HS-5 (cell line): ENCODE results near the gene FOXRED1.
"Not testable (repeated sequence)": the region's sequence is repeated elsewhere in the genome, so short reads cannot be mapped to it uniquely, and the experiment has no call there.

ENCODE experiments used
- DNase-seq: peaks from one replicate; pipeline ENCODE4 v3.0.0-alpha.2; 2012; ENCODE audit warnings: low read depth

FOXRED1 gene

GRCh38 chr11:126268708-126269579 lies at the start of gene FOXRED1, which contains the start of gene SRPRA:
TSS of gene FOXRED1 (plus strand) at chr11:126269154. CDS start at chr11:126269207, 53 bp downstream.
TSS of gene SRPRA (minus strand) at chr11:126268895. CDS start at chr11:126268804, 91 bp downstream.
- peak; percentile 88 for DNase-seq

- no peak for DNase-seq
These were observed 49.4 kb upstream of the FOXRED1 start for GRCh38 chr11:126219547-126219946.

- DNase-seq: no peak
These were observed 44.2 kb upstream of the FOXRED1 start for GRCh38 chr11:126224647-126225294.

GRCh38 chr11:126225295-126225665 lies 43.7 kb upstream of the FOXRED1 start:
- no peak for DNase-seq

DNA sequence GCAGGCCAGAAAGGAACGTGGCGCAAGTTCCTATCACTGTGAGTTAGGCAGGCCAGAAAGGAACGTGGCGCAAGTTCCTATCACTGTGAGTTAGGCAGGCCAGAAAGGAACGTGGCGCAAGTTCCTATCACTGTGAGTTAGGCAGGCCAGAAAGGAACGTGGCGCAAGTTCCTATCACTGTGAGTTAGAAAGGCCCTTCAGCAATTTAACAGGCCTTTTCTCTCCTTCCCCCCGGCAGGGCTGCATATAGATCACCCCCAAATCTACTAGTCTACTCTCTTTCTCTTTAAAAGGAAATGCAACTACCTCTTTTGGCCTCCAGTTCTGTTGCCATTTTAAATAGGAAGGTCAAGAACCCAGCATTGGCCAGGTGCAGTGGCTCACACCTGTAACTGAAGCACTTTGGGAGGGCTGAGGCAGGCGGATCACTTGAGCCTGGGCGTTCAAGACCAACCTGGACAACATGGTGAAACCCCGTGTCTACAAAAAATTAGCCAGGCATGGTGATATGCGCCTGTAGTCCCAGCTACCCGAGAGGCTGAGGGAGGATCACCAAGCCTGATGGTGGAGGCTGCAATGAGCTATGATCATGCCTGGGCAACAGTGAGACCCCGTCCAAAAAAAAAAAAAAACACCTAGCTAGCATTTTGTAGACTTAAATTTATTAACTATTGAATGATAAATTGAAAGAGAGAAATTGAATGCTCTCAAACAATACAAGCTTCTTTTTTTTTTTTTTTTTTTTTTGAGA lies 42.4 kb upstream of the FOXRED1 start:
- DNase-seq: no peak

DNA sequence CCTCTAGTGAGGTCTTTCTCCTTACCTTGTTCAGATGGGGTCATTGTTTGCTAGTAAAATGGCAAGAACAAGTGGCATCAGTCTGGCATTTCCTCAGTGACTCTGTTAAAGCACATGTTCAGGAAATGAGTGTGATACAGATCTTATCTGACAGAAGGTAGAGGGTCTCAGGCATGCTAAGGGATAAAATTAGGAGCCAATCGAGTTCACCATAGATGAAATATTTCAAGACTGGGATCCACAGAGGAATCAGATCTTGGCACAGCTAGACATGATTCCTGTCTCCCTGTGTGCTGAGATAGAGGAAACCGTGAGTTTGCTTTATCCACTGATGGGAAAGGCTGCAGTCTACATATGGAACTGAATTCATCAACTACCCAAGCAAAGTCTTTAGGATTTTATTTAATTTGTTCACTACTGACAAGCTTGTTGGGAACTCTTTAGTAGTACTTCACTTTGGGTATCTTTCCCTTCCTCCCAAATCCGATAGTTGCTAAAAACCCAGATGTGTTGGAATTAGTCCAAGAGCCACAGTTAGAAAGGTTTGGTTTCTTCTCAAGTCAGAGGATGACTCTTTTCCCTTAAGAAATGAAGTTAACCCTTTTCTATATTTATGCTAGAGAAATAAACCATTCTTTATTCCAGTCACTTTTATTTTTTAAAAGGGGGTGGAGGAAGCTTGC lies 39.0 kb upstream of the FOXRED1 start:
- DNase-seq: no peak

DNA sequence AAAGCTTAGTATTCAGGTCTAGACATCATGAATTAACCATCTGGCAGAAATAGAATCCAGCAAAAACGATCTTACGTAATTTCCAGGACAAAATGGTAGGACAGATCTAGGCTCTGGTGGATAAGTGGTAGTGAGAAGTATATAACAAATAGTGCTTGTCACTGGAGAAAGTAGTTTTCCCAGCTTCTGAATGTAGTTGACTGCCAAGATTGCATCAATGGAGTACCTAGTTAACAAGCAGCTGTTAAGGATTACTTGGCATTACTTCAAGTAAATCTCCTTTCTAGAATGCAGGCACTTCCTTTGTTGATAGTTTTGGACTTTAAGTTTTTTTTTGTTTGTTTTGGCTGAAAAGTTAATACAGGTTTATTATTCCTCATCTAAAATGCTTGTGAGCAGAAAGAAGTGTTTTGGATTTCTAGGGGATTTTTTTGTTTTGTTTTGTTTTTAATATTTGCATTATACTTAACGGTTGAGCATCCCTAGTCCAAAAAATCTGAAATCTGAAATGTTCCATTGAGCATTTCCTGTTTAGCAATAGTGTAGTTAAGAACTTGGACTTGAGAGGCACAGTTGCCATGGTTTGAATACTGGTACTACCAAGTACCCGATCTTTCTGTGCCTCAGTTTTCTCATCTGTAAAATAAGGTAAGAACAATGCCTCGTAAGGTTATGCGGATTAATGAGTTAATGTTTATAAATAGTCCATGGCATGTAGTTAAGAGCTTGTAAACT lies 37.1 kb upstream of the FOXRED1 start:
- no peak for DNase-seq

- no peak for DNase-seq
These were observed 36.3 kb upstream of the FOXRED1 start for GRCh38 chr11:126232683-126233082.

DNA sequence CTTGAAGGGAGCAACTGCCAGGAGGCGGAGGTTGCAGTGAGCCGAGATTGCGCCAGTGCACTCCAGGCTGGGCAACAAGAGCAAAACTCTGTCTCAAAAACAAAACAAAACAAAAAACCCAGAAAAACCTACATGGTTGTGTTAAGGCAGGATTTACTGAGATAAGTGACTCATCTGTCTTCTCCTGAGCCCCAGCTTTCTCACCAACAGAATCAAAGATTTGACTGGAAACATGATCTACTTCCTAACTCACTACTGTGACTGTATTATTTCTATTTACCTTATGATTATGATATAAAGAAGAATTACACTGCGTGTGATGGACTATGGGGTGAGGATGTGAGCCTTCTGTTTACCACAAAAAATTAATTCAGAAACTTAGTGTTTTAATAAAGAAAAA lies 35.6 kb upstream of the FOXRED1 start:
- DNase-seq: no peak

- DNase-seq: no peak
These were observed 22.3 kb upstream of the FOXRED1 start for GRCh38 chr11:126246636-126247035.

DNA sequence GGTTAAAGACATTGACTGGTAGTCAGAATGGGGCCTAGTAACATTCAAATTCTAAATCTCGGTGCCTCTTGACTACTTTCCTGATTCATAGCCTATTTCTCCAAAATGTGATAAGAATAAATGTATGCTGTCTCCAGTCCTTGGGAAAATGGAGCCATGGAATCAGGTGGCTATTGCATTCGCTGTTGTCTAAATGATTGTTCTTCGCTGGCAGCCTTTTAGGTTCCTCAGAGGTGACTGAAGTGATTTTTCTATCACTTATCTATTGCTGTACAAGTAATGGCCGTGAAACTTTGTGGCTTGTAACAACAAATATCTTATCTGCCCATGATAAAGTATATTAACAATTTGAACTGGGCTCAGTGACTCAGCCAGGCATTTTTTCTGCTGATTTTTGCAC lies 15.7 kb upstream of the FOXRED1 start:
- no peak for DNase-seq

GRCh38 chr11:126254819-126255218 lies 14.1 kb upstream of the FOXRED1 start:
- DNase-seq: no peak

GRCh38 chr11:126255507-126255906 lies 13.4 kb upstream of the FOXRED1 start:
- DNase-seq: not testable (repeated sequence)

GRCh38 chr11:126256216-126256615 lies 12.7 kb upstream of the FOXRED1 start:
- no peak for DNase-seq

- no peak for DNase-seq
These were observed 11.8 kb upstream of the FOXRED1 start for GRCh38 chr11:126257144-126257543.

GRCh38 chr11:126257764-126258163 lies 11.2 kb upstream of the FOXRED1 start:
- DNase-seq: no peak

DNA sequence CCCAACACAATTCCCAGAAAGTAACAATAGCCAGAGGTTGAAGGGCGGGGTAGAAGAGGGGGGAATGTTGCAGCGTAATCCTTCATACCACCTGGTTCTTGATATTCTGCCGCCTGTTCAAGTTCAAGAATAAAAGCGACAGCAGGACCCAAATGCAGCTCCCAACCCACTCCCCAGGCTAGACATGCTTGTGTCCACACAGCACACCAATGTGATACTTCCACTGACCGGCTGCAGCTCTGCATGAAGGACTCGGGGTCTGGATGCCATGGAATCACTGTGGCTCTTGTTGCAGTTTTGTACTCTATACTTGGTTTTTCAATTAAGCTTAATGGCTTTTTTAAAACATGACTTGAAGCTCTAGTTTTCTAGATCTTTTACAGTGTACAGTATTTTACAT lies 6.7 kb upstream of the FOXRED1 start:
- no peak for DNase-seq

DNA sequence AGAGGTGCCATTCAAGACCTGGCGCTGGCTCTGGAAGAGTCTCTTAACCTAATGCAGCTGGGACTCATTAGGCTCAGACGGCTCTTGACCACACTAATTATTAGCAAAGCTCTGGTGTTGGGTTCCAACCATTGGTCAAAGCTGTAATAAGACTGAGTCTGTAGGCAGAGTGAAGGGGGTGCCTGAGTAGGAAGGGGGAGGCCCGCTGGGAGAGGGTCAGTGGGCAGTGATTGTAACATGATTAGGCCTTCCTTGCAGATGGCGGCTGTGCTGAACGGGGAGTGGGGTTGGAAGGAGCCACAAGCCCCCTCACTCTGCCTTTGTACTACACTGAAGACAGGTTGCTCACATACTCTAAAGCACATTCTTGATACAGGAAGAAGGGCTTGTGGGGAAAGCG lies 5.5 kb upstream of the FOXRED1 start:
- no peak for DNase-seq

GRCh38 chr11:126265811-126266210 lies 3.1 kb upstream of the FOXRED1 start:
- no peak for DNase-seq

DNA sequence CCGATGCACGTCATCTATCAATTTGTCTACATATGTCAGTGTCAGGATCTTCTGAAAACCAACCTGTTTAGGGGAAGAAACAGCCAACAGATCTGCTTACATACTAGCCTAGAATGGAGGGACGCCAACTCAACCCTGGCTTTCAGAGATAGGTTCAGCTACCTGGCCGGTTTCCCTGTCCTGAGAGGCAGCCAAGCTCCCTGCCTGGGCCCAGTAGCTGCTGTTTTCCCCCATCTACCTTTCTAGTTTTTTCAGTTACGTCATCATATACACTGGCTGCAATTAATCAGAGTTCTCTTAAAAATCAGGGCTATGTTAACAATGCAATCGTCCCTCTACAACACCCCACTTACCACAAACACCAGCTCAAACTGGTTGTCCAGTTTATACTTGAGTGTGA lies 1.3 kb upstream of the FOXRED1 start:
- DNase-seq: no peak

DNA sequence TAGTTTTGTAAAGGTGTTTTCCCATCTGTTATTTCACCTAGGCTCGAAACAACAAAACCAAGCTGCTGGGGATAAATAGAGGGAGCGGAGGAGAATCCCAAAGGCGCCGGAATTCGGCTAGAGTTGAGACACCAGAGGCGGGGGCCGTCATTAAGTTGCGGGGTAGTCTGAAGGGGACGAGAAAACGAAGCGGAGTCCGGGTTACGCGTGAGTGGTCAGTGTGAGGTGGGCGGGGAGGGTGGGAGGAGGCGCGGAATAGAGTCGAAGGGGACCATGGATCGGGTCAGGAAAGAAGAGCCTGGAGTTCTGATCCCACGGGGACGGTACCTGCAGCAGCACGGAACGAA lies 620 bp upstream of the FOXRED1 start:
- DNase-seq: no peak

DNA sequence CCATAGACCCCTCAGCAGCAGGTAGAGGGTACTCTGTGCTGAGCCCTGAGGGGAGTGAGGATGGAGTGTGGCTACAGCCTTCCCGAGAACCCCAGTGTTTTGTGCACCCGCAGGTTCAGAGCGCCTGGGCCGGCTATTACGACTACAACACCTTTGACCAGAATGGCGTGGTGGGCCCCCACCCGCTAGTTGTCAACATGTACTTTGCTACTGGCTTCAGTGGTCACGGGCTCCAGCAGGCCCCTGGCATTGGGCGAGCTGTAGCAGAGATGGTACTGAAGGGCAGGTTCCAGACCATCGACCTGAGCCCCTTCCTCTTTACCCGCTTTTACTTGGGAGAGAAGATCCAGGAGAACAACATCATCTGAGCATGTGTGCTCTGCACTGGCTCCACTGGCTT lies 8.4 kb downstream of the FOXRED1 start:
- DNase-seq: no peak
